WTC11 (cell line): ENCODE results near the gene SYNGAP1.

Experiments
- ATF3 ChIP-seq: sonication (generic); formaldehyde crosslinking; conservative IDR thresholded peaks from 2 replicates; pipeline ENCODE4 v1.8.1; 2022; ENCODE audit warnings: mild to moderate bottlenecking, missing genetic modification reagents
- CREB1 ChIP-seq: sonication (generic); formaldehyde crosslinking; IDR thresholded peaks from 2 replicates; pipeline ENCODE4 v1.8.0; 2023; ENCODE audit warnings: mild to moderate bottlenecking, missing genetic modification reagents
- CTCF ChIP-seq: fragments of 200-600 bp; IDR thresholded peaks from 2 replicates; pipeline ENCODE4 v1.8.0; 2022; ENCODE audit warnings: antibody characterized with exemption
- ESRRA ChIP-seq: sonication (generic); formaldehyde crosslinking; IDR thresholded peaks from 2 replicates; pipeline ENCODE4 v1.8.1; 2022; ENCODE audit warnings: mild to moderate bottlenecking, missing genetic modification reagents, borderline replicate concordance
- ETV6 ChIP-seq: sonication (generic); formaldehyde crosslinking; IDR thresholded peaks from 2 replicates; pipeline ENCODE4 v1.8.1; 2022; ENCODE audit warnings: mild to moderate bottlenecking, missing genetic modification reagents
- JAZF1 ChIP-seq: fragments of 250-450 bp; sonication (Bioruptor Pico); IDR thresholded peaks from 2 replicates; pipeline ENCODE4 v1.9.0; 2021; ENCODE audit warnings: moderate library complexity, mild to moderate bottlenecking, inconsistent platforms
- RELA ChIP-seq: sonication (generic); formaldehyde crosslinking; IDR thresholded peaks from 2 replicates; pipeline ENCODE4 v1.8.1; 2022; ENCODE audit warnings: missing genetic modification reagents, mild to moderate bottlenecking, borderline replicate concordance
- SOX15 ChIP-seq: fragments of 250-450 bp; sonication (Bioruptor Pico); IDR thresholded peaks from 2 replicates; pipeline ENCODE4 v1.9.0; 2021; ENCODE audit warnings: mild to moderate bottlenecking
- TEAD4 ChIP-seq: sonication (generic); formaldehyde crosslinking; IDR thresholded peaks from 2 replicates; pipeline ENCODE4 v1.8.0; 2022; ENCODE audit warnings: mild to moderate bottlenecking, missing genetic modification reagents
- TF ChIP-seq, protein P1 (sequence below): sonication (generic); formaldehyde crosslinking; IDR thresholded peaks from 2 replicates; pipeline ENCODE4 v1.8.1; 2023; ENCODE audit warnings: mild to moderate bottlenecking, missing genetic modification reagents

DNA sequence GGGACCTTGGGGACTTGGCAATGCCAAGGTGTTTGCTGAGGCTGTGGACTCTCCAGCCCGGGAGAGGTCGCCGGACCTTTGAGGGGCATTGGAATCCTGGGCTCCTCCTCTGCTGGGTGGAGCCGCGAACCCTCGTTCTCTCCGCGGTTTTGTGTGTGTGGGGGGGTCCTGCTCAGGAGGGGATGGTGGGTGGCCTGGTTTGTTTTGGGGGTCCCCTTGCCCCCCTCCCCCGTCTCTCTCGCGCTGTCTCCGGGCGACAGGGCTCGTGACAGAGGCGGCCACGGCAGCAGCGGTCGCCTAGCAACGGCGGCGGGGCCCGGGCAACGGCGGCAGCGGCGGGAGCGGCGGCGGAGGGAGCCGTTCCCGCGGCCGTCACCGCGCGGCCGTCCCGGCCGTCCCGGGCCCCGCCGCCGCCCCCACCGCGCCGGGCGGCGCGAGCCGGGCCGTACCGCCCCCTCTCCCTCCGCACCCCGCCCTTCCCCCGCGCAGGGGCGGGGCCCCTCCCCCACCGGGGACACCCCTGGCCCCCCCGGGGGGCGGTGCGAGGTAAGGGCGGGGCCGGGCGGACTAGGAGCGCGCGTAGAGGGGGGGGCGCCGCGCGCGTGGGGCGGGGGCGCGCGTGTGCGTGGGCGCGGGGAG lies 7.8 kb downstream of the SYNGAP1 start:
- TF ChIP-seq ATF3 (CRISPR knock-in tag), result no peak
- no peak for TF ChIP-seq CTCF
- TF ChIP-seq SOX15 (CRISPR knock-in tag), result no peak
- no peak for TF ChIP-seq CREB1 (CRISPR knock-in tag)
- no peak for TF ChIP-seq RELA (CRISPR knock-in tag)
- TF ChIP-seq, protein P1, sequence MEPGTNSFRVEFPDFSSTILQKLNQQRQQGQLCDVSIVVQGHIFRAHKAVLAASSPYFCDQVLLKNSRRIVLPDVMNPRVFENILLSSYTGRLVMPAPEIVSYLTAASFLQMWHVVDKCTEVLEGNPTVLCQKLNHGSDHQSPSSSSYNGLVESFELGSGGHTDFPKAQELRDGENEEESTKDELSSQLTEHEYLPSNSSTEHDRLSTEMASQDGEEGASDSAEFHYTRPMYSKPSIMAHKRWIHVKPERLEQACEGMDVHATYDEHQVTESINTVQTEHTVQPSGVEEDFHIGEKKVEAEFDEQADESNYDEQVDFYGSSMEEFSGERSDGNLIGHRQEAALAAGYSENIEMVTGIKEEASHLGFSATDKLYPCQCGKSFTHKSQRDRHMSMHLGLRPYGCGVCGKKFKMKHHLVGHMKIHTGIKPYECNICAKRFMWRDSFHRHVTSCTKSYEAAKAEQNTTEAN (CRISPR knock-in tag), result no peak
- TF ChIP-seq ESRRA (CRISPR knock-in tag), result no peak
- TF ChIP-seq TEAD4 (CRISPR knock-in tag), result no peak
- no peak for TF ChIP-seq ETV6 (CRISPR knock-in tag)
- no peak for TF ChIP-seq JAZF1 (CRISPR knock-in tag)
